Heart right ventricle (tissue), 16 donors: ENCODE results near the gene LSP1. TPM values are rescaled to one million over a fixed set of nuclear protein-coding genes. Genes with fewer than 3 reads are reported as not detected.

Experiments used
- ATAC-seq, 8 donors: fragments of 200-7000 bp; cut with Tn5 transposase; one replicate each; pipeline ENCODE4 v1.9.1; 2020; ENCODE audit warnings: mild to moderate bottlenecking in 8 of 8, moderate library complexity in 8 of 8, moderate number of reproducible peaks in 1 of 8
- DNase-seq, 2 donors: peaks; one replicate each; pipeline ENCODE4 v3.0.0-alpha.2; 2020
- H3K27ac ChIP-seq, 10 donors: fragments of 200-600 bp; sonication (generic) in 2 of 10; one replicate each; pipeline versions ENCODE4 v1.5.0 to v1.8.0; 2020 to 2022; ENCODE audit warnings: mild to moderate bottlenecking in 3 of 10
- H3K27me3 ChIP-seq, 7 donors: fragments of 200-600 bp; one replicate each; pipeline ENCODE4 v1.8.0; 2021 to 2022; ENCODE audit warnings: mild to moderate bottlenecking in 2 of 7
- H3K36me3 ChIP-seq, 9 donors: fragments of 200-600 bp; sonication (generic) in 1 of 9; one replicate each; pipeline versions ENCODE4 v1.5.0 to v1.8.0; 2020 to 2022; ENCODE audit warnings: mild to moderate bottlenecking in 2 of 9
- H3K4me1 ChIP-seq, 9 donors: fragments of 200-600 bp; sonication (generic) in 1 of 9; one replicate each; pipeline versions ENCODE4 v1.5.0 to v1.8.0; 2020 to 2022; ENCODE audit warnings: mild to moderate bottlenecking in 4 of 9
- H3K4me3 ChIP-seq, 10 donors: fragments of 200-600 bp; sonication (generic) in 2 of 10; one replicate each; pipeline versions ENCODE4 v1.5.0 to v1.8.0; 2020 to 2022; ENCODE audit warnings: mild to moderate bottlenecking in 7 of 10, moderate library complexity in 2 of 10
- H3K9me3 ChIP-seq, 11 donors: fragments of 200-600 bp in 10 of 11; sonication (generic) in 2 of 11; one replicate each; pipeline versions ENCODE4 v1.5.0 to v1.8.0; 2013 to 2022; ENCODE audit warnings: mild to moderate bottlenecking in 2 of 11, control low read depth in 1 of 11, moderate library complexity in 1 of 11
- WGBS, 2 donors: extraction: QIAGEN DNeasy Blood & Tissue Kit; methylation state at CpG; one replicate each; pipeline ENCODE4 v1.1.7; 2013; ENCODE audit warnings: inconsistent platforms in 1 of 2; 5-methylcytosine and 5-hydroxymethylcytosine counted together
- intact Hi-C, 10 donors: fragments of 100-400 bp; cut with DNase I; formaldehyde crosslinking; loops; one replicate each; pipeline versions ENCODE4 v1.11.1 to v1.14.2; 2022
- polyA plus RNA-seq, 2 donors: library from polyadenylated mRNA; stranded (reverse); fragments of 200-250 nt; gene quantifications; one replicate each; pipeline ENCODE4 v1.2.3, GENCODE V29; 2013
- total RNA-seq, 10 donors: library from RNA; stranded (reverse); fragmentation: NEBNext Ultra II Directional in 3 of 10; extraction: Animal tissue kit (Norgen Biotek cat#: 25700) in 3 of 10; gene quantifications; one replicate each; pipeline versions ENCODE4 v1.2.1 to v1.2.4, GENCODE V29; 2021 to 2023
- TF ChIP-seq, protein P1 (sequence below), 9 donors: fragments of 200-600 bp; sonication (generic) in 2 of 9; IDR thresholded peaks; one replicate each; pipeline versions ENCODE4 v1.5.0 to v1.8.0; 2021 to 2022; ENCODE audit warnings: antibody characterized with exemption in 9 of 9, mild to moderate bottlenecking in 5 of 9, moderate library complexity in 1 of 9
- donor health status: Arrhythmogenic right ventricular cardiomyopathy.
- donor health status: ischemic (EF 13 %, LVEDD 7.1; RV severe dilation, severe dysfunction).
- donor health status: healthy with polysubstance abuse.
- donor health status: DM: no; HTN: yes; CAD: no.
- donor health status: DM: no; HTN: no; CAD: no.
- donor health status: ischemic (EF 25% LVEDD 6.9; RV normal size, moderate dysfunction).
- donor health status: ischemic (EF 25% LVEDD 5.7; RV mildly dilated, moderate dysfunction).
- donor health status: healthy.
- donor health status: DM: yes; HTN: yes; CAD: no.
- donor health status: Ischemic cardiomyopathy.
- donor health status: ischemic (EF 35%, LVEDD 5.7; RV mildly dilated, moderate dysfunction).
- donor health status: nonischemic (EF 11% LVEDD 7.7; RV severe dilation, severe dysfunction).
- donor health status: DM: yes; HTN: yes; CAD: no.
- donor health status: PGD.
- donor health status: ischemic (EF 29% LVEDD 5.4; RV normal size, mild dysfunction).
- donor health status: nonischemic (EF 23%, LVEDD 6.1; RV moderate dilation, normal function).

Gene LSP1
- total and polyA plus RNA-seq, 12 donors, result 16.0 to 57.2 (median 21.4) TPM

DNA sequence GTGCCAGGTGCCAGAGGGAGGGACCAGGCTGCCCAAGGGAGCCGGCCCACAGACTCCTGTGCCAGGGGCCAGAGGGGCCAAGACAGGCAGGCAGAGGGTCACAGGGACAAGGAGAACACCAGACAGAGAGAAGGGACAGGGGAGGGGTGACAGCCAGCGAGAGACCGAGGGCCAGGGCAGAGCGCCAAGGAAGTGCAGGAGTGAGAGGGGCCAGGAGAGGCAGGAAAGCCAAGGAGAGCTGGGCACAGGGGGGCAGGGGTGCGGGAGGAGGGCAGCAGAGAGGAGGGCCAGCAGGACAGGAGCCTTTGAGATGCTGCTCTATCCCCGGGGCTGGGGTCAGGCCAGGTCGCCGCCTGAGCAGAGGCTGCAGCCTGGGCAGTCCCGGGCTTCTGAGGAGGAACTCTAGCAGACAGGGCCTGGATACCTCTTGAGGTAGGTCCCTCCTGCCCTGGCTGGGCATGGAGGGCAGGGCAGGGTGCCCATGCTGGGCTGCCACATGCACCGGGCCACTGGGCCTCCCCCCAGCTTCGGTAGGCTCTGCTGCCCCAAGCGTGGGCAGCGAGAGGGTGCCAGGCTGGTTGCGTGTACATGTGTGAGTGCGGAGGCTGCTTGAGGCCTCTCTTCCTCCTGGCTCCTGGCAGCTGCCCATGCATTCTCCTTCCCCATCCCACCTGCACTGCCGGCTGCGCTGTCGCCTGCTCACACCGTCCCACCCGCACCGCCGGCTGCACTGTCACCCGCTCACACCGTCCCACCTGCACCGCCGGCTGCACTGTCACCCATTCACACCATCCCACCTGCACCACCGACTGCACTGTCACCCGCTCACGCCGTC is 12.2 kb downstream of the LSP1 start:
- Histone ChIP-seq H3K27me3 (peaks cover 0 to 12% (median 5%) of the 10 kb centered on the region in 7 donors), H3K4me1 (peaks cover 15 to 66% (median 27%) of the 10 kb centered on the region in 9 donors), H3K9me3 (no peaks in the 10 kb centered on the region), H3K4me3 (peak overlapping the region; percentile 10 to 56 (median 43)), H3K27ac (peak overlapping the region; percentile 55 to 90 (median 84)), H3K36me3 (peaks cover 0 to 4% (median 0%) of the 10 kb centered on the region in 9 donors)
- ATAC-seq (peak in 4 of 8 donors; percentile 4 to 16 (median 12)), DNase-seq (peak in 1 of 2 donors; percentile 61)
- 69 to 77% methylated on average over 30 of the region's 30 CpGs for WGBS, 2 donors
- intact Hi-C loops, result no loop called here
- TF ChIP-seq, protein P1, sequence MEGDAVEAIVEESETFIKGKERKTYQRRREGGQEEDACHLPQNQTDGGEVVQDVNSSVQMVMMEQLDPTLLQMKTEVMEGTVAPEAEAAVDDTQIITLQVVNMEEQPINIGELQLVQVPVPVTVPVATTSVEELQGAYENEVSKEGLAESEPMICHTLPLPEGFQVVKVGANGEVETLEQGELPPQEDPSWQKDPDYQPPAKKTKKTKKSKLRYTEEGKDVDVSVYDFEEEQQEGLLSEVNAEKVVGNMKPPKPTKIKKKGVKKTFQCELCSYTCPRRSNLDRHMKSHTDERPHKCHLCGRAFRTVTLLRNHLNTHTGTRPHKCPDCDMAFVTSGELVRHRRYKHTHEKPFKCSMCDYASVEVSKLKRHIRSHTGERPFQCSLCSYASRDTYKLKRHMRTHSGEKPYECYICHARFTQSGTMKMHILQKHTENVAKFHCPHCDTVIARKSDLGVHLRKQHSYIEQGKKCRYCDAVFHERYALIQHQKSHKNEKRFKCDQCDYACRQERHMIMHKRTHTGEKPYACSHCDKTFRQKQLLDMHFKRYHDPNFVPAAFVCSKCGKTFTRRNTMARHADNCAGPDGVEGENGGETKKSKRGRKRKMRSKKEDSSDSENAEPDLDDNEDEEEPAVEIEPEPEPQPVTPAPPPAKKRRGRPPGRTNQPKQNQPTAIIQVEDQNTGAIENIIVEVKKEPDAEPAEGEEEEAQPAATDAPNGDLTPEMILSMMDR (IDR thresholded peaks at IDR 0.05), result no peak

DNA sequence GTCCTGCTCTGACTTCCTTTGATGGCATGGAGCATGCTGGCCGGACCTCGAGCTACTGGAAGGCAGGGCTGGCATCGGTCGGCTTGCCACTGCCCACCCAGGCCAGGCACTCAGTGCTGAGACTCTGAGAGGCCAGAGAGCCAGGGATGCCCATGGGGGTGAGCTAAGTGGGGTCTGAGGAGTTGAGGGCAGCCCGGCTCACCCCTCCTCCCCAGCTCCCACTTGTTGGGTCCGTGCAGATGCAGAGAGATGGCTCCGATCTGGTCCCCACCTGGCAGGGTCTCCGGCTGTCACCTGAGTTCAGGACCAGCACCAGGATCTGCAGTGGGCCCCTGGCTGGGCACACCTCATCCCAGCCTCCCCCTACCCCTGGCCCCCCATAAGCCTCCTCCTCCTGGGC is 13.3 kb downstream of the LSP1 start:
- no peak for DNase-seq
- no peak for ATAC-seq
- Histone ChIP-seq H3K9me3 (no peaks in the 10 kb centered on the region), H3K27me3 (peaks cover 0 to 12% (median 5%) of the 10 kb centered on the region in 7 donors), H3K36me3 (peaks cover 0 to 4% (median 0%) of the 10 kb centered on the region in 9 donors), H3K4me1 (peaks cover 15 to 78% (median 30%) of the 10 kb centered on the region in 9 donors), H3K27ac (peak overlapping the region in 7 of 10 donors; percentile 33 to 90 (median 79)), H3K4me3 (peak overlapping the region in 5 of 10 donors; percentile 48 to 56 (median 52))
- TF ChIP-seq, protein P1 (IDR thresholded peaks at IDR 0.05), result no peak
- WGBS, 2 donors, result 82 to 91% methylated on average over 8 of the region's 8 CpGs
- intact Hi-C loops, result no loop called here

DNA sequence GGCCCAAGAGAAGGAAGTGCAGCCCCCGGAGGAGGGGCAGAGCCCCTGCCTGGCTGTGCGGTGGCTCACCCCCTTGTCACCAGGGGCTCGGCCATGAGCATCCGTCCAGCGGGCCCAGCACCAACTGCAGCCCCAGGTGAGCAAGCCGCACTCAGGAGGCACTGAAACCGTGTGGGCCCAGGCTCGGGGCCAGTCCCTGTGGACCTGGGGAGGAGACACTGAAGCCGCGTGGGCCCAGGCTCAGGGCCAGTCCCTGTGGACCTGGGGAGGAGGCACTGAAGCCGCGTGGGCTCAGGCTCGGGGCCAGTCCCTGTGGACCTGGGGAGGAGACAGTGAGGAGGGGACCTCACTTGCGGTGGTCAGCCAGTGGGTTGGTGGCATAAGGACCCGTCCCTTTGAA is 13.9 kb downstream of the LSP1 start:
- 68 to 73% methylated on average over 15 of the region's 15 CpGs for WGBS, 2 donors

DNA sequence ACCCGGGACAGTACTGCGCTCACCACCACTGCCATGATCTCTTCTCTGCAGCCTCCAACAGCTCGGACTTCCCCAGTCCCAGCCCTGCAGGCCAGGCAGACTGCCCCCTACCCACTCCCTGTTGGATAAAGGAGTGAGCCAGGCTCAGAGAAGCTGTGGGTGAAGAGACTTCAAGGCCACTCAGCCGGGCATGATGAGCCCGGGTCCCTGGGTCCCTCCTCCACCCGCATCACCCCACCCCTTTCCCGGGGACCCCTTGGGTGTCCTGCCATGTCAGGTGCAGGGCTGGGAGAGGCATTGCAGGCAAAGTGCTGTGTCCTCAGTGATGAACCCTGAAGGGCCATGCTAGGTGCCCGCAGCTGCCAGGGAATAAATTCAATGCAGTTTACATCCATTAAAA is 14.5 kb downstream of the LSP1 start:
- TF ChIP-seq, protein P1 (IDR thresholded peaks at IDR 0.05), result no peak
- Histone ChIP-seq H3K36me3 (peaks cover 0 to 4% (median 0%) of the 10 kb centered on the region in 9 donors), H3K27me3 (peaks cover 0 to 12% (median 5%) of the 10 kb centered on the region in 7 donors), H3K4me3 (peak overlapping the region in 5 of 10 donors; percentile 17 to 59 (median 56)), H3K9me3 (no peaks in the 10 kb centered on the region), H3K27ac (peak overlapping the region in 8 of 10 donors; percentile 6 to 90 (median 79)), H3K4me1 (peaks cover 15 to 77% (median 30%) of the 10 kb centered on the region in 9 donors)
- no peak for ATAC-seq
- intact Hi-C loops, result no loop called here
- DNase-seq, result peak in 1 of 2 donors; percentile 2
- WGBS, 2 donors, result 69 to 84% methylated on average over 8 of the region's 8 CpGs

More for the DNA sequence above, 13.9 kb downstream of the LSP1 start:
- intact Hi-C loops, result no loop called here
- DNase-seq (peak in 1 of 2 donors; percentile 9), ATAC-seq (no peak)
- TF ChIP-seq, protein P1 (IDR thresholded peaks at IDR 0.05), result no peak
- peaks cover 0 to 4% (median 0%) of the 10 kb centered on the region in 9 donors for H3K36me3 ChIP-seq
- peaks cover 15 to 81% (median 30%) of the 10 kb centered on the region in 9 donors for H3K4me1 ChIP-seq
- peak overlapping the region in 5 of 10 donors; percentile 48 to 56 (median 52) for H3K4me3 ChIP-seq
- H3K27me3 ChIP-seq, result peaks cover 0 to 12% (median 5%) of the 10 kb centered on the region in 7 donors
- H3K9me3 ChIP-seq, result no peaks in the 10 kb centered on the region
- peak overlapping the region in 5 of 10 donors; percentile 39 to 90 (median 83) for H3K27ac ChIP-seq
